HEK293 (cell line): Measurements from ENCODE around the gene GNG14.

Source experiments
- BCL11B ChIP-seq: fragments of 450-650 bp; formaldehyde crosslinking; IDR thresholded peaks from 2 replicates; pipeline ENCODE4 v1.5.1; 2016; ENCODE audit warnings: low read depth, missing biosample characterization, missing genetic modification characterization
- MYNN ChIP-seq: fragments of 450-650 bp; formaldehyde crosslinking; IDR thresholded peaks from 2 replicates; pipeline ENCODE4 v1.5.1; 2016; ENCODE audit warnings: missing biosample characterization, missing genetic modification characterization, borderline replicate concordance
- PRDM10 ChIP-seq: fragments of 450-650 bp; formaldehyde crosslinking; IDR thresholded peaks from 2 replicates; pipeline ENCODE4 v1.5.1; 2016; ENCODE audit warnings: missing biosample characterization, missing genetic modification characterization
- SCRT2 ChIP-seq: fragments of 450-650 bp; formaldehyde crosslinking; IDR thresholded peaks from 2 replicates; pipeline ENCODE4 v1.5.1; 2016; ENCODE audit warnings: missing biosample characterization, missing genetic modification characterization
- TSHZ1 ChIP-seq: fragments of 450-650 bp; formaldehyde crosslinking; IDR thresholded peaks from 2 replicates; pipeline ENCODE4 v1.5.1; 2016; ENCODE audit warnings: missing biosample characterization, missing genetic modification characterization, borderline replicate concordance
- ZBTB48 ChIP-seq: fragments of 450-650 bp; formaldehyde crosslinking; IDR thresholded peaks from 2 replicates; pipeline ENCODE4 v1.5.1; 2016; ENCODE audit warnings: missing biosample characterization, missing genetic modification characterization
- ZNF16 ChIP-seq: fragments of 450-650 bp; formaldehyde crosslinking; IDR thresholded peaks from 2 replicates; pipeline ENCODE4 v1.5.1; 2016; ENCODE audit warnings: low read depth, missing biosample characterization, missing genetic modification characterization
- ZNF292 ChIP-seq: fragments of 450-650 bp; formaldehyde crosslinking; IDR thresholded peaks from 2 replicates; pipeline ENCODE4 v1.5.1; 2016; ENCODE audit warnings: low read depth, missing biosample characterization, missing genetic modification characterization, borderline replicate concordance
- ZNF398 ChIP-seq: fragments of 450-650 bp; formaldehyde crosslinking; IDR thresholded peaks from 2 replicates; pipeline ENCODE4 v1.5.1; 2017; ENCODE audit warnings: missing biosample characterization, missing genetic modification characterization
- ZNF585B ChIP-seq: fragments of 450-650 bp; formaldehyde crosslinking; IDR thresholded peaks from 2 replicates; pipeline ENCODE4 v1.5.1; 2016; ENCODE audit warnings: missing biosample characterization, missing genetic modification characterization
- ZNF768 ChIP-seq: fragments of 450-650 bp; formaldehyde crosslinking; IDR thresholded peaks from 2 replicates; pipeline ENCODE4 v1.5.1; 2018; ENCODE audit warnings: missing biosample characterization, mild to moderate bottlenecking, missing genetic modification characterization
- ZSCAN18 ChIP-seq: fragments of 450-650 bp; formaldehyde crosslinking; IDR thresholded peaks from 2 replicates; pipeline ENCODE4 v1.5.1; 2016; ENCODE audit warnings: missing biosample characterization, missing genetic modification characterization
- ZXDB ChIP-seq: fragments of 450-650 bp; formaldehyde crosslinking; IDR thresholded peaks from 2 replicates; pipeline ENCODE4 v1.5.1; 2016; ENCODE audit warnings: missing biosample characterization, missing genetic modification characterization

The GNG14 gene

GRCh38 chr19:12720851-12721655 is 33.3 kb downstream of the GNG14 start (continued):
- TF ChIP-seq ZNF398 (tag by site-specific recombination): no peak
- TF ChIP-seq ZSCAN18: no peak
- no peak for TF ChIP-seq BCL11B (tag by site-specific recombination)
- peak; percentile 19; the same call in 1 of the 2 replicates for TF ChIP-seq ZXDB (tag by site-specific recombination)
- no peak for TF ChIP-seq ZNF292
- TF ChIP-seq TSHZ1 (tag by site-specific recombination): no peak
- TF ChIP-seq PRDM10: no peak
- no peak for TF ChIP-seq ZNF585B (tag by site-specific recombination)
- TF ChIP-seq ZNF16: no peak
- TF ChIP-seq SCRT2 (tag by site-specific recombination): no peak
- TF ChIP-seq ZBTB48: peak; percentile 42; the same call in 1 of the 2 replicates
- no peak for TF ChIP-seq MYNN (tag by site-specific recombination)
- TF ChIP-seq ZNF768 (tag by site-specific recombination): no peak
